Purkinje cell (primary cell): ENCODE data around the gene SMPX. TPM values are rescaled to one million over a fixed set of nuclear protein-coding genes. Genes with fewer than 3 reads are reported as not detected.

Experiments used
- polyA plus RNA-seq: library from polyadenylated mRNA; unstranded; fragments of >200 nt; fragmentation: Nextera tagmentation; gene quantifications from 2 replicates; pipeline ENCODE4 v1.2.1, GENCODE V29; 2014

The SMPX gene
- polyA plus RNA-seq = 432 and 471 TPM in 2 replicates

GRCh38 chrX:21757960-21758359 is at the start of gene SMPX:
Gene SMPX, minus strand, starts transcription at chrX:21758116. Its CDS starts 3,826 bp downstream, at chrX:21754290.

GRCh38 chrX:21658152-21658737 is 99.7 kb downstream of the SMPX start, which contains the start of gene KLHL34:
Gene KLHL34, minus strand, starts transcription at chrX:21658330. Its CDS starts 542 bp downstream, at chrX:21657788.

Other genes starting within 250 kb of the SMPX start
- gene KLHL34, start 99.8 kb downstream of the SMPX start, polyA plus RNA-seq = 1.1 and 1.3 TPM in 2 replicates
- gene MBTPS2, start 81.5 kb upstream of the SMPX start, polyA plus RNA-seq = 22.9 and 24.9 TPM in 2 replicates
- gene YY2, start 97.9 kb upstream of the SMPX start, polyA plus RNA-seq = 0.87 and 2.7 TPM in 2 replicates
- gene SMS, start 182.6 kb upstream of the SMPX start, polyA plus RNA-seq = 121 and 126 TPM in 2 replicates